MM.1S (cell line): ENCODE results near the gene LHX5.

Experiments
- EZH2 ChIP-seq: fragments of 300-600 bp; sonication (generic); optimal IDR thresholded peaks from 2 replicates; pipeline ENCODE3; 2017; ENCODE audit warnings: low read depth, mild to moderate bottlenecking, antibody characterized with exemption, low read length, mixed read lengths
- EZH2phosphoT487 ChIP-seq: fragments of 300-600 bp; sonication (generic); IDR thresholded peaks from 2 replicates; pipeline ENCODE4 v1.6.1; 2018; ENCODE audit warnings: antibody characterized with exemption, low read length
- TF ChIP-seq, protein P1 (sequence below): fragments of 300-600 bp; sonication (generic); IDR thresholded peaks from 2 replicates; pipeline ENCODE4 v1.5.1; 2016; ENCODE audit warnings: antibody characterized with exemption, low read length, mixed read lengths

DNA sequence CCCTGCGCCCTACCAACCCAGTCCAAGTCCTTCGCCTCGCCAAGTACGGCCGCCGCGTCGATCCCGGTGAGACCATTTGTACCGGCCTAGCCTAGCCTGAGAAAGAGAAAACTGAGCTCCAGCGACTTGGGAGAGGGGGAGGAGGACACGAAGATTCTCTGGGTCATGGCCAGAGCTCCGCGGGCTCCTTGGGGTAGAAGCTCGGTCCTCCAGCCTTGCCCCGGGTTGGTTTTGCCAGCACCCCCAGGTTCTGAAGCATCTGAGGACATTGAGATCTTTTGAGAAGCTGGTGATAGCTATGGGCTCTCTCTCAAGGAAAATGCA lies 7.3 kb downstream of the LHX5 start:
- TF ChIP-seq, protein P1, sequence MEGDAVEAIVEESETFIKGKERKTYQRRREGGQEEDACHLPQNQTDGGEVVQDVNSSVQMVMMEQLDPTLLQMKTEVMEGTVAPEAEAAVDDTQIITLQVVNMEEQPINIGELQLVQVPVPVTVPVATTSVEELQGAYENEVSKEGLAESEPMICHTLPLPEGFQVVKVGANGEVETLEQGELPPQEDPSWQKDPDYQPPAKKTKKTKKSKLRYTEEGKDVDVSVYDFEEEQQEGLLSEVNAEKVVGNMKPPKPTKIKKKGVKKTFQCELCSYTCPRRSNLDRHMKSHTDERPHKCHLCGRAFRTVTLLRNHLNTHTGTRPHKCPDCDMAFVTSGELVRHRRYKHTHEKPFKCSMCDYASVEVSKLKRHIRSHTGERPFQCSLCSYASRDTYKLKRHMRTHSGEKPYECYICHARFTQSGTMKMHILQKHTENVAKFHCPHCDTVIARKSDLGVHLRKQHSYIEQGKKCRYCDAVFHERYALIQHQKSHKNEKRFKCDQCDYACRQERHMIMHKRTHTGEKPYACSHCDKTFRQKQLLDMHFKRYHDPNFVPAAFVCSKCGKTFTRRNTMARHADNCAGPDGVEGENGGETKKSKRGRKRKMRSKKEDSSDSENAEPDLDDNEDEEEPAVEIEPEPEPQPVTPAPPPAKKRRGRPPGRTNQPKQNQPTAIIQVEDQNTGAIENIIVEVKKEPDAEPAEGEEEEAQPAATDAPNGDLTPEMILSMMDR, result no peak
- no peak for TF ChIP-seq EZH2
- TF ChIP-seq EZH2phosphoT487, result no peak
